GM23338 (cell line): ENCODE measurements around the gene TNFRSF11A.

ENCODE experiments used
- EZH2 ChIP-seq: fragments of 200-600 bp; sonication (generic); IDR thresholded peaks from one replicate; pipeline ENCODE4 v1.8.0; 2017; ENCODE audit warnings: antibody characterized with exemption, mild to moderate bottlenecking, low read depth; ENCODE audit not compliant: unreplicated experiment
- EZH2phosphoT487 ChIP-seq: fragments of 200-600 bp; sonication (generic); IDR thresholded peaks from one replicate; pipeline ENCODE4 v1.8.1; 2018; ENCODE audit warnings: antibody characterized with exemption; ENCODE audit not compliant: unreplicated experiment
- JUNB ChIP-seq: IDR thresholded peaks from one replicate; pipeline ENCODE4 v1.6.1; 2016; ENCODE audit warnings: antibody characterized with exemption; ENCODE audit not compliant: unreplicated experiment
- POLR2AphosphoS5 ChIP-seq: IDR thresholded peaks from 2 replicates; pipeline ENCODE4 v1.6.1; 2016; ENCODE audit warnings: antibody characterized with exemption, low read depth
- REST ChIP-seq: IDR thresholded peaks from one replicate; pipeline ENCODE4 v1.6.1; 2018; ENCODE audit warnings: antibody characterized with exemption; ENCODE audit not compliant: unreplicated experiment
- TF ChIP-seq, protein P1 (sequence below), 2 experiments: fragments of 200-600 bp in 1 of 2; sonication (generic) in 1 of 2; conservative IDR thresholded peaks; 2 replicates each; pipeline versions ENCODE4 v1.5.1 to v1.6.1; 2016 to 2017; ENCODE audit warnings: antibody characterized with exemption in 2 of 2, low read depth in 2 of 2, mild to moderate bottlenecking in 2 of 2, moderate library complexity in 1 of 2

GRCh38 chr18:62396381-62396780 lies 71.3 kb downstream of the TNFRSF11A start:
- TF ChIP-seq, protein P1, sequence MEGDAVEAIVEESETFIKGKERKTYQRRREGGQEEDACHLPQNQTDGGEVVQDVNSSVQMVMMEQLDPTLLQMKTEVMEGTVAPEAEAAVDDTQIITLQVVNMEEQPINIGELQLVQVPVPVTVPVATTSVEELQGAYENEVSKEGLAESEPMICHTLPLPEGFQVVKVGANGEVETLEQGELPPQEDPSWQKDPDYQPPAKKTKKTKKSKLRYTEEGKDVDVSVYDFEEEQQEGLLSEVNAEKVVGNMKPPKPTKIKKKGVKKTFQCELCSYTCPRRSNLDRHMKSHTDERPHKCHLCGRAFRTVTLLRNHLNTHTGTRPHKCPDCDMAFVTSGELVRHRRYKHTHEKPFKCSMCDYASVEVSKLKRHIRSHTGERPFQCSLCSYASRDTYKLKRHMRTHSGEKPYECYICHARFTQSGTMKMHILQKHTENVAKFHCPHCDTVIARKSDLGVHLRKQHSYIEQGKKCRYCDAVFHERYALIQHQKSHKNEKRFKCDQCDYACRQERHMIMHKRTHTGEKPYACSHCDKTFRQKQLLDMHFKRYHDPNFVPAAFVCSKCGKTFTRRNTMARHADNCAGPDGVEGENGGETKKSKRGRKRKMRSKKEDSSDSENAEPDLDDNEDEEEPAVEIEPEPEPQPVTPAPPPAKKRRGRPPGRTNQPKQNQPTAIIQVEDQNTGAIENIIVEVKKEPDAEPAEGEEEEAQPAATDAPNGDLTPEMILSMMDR (conservative IDR thresholded peaks at IDR 0.05; ENCODE audit: low read depth in 2 of 2): no peak
- TF ChIP-seq EZH2phosphoT487 (no peak), POLR2AphosphoS5 (no peak), EZH2 (no peak), REST (no peak), JUNB (no peak)
